ENCODE measurements around the gene PRKX. TPM values are rescaled to one million over a fixed set of nuclear protein-coding genes. Genes with fewer than 3 reads are reported as not detected.
A peak's percentile ranks its signal among the peaks of the same experiment; 100 is the strongest.
"Not testable (repeated sequence)": the region's sequence is repeated elsewhere in the genome, so short reads cannot be mapped to it uniquely, and the experiment has no call there.

Gene PRKX
- total RNA-seq, 3 donors from 2014 or later (not counting 1 experiment from before 2014, with no cell fraction given) = 44.9 to 131 (median 97.6) TPM

DNA sequence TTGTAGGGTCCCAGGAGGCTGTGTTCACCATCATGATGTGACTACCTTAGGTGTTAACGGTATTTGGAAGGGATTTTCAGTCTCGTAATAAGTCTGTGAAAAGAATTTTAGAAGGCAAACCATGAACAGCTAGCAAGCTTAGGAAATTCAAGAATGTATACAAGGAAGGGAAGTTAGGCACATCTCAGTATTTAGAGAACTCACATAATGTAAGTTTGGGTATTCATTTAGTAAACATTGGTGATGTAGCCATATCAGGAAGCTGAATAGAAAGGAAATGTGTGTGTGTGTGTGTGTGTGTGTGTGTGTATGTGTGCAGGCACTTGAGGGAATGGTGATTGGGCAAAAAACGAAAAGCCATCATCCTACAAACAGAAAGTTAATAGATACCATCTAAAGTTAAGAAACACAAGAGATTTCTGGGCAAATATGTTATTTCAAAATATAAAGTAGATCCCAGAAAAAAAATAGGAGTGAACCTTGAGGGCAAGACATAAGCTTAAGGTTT lies 34.7 kb upstream of the PRKX start:
- WGBS (ENCODE audit: insufficient coverage) = 74% methylated on average over 2 of the region's 3 CpGs
- Mint-ChIP-seq H3K36me3 (no peaks in the 10 kb centered on the region), H3K27ac (peak overlapping the region in 1 of 2 donors; percentile 3), H3K4me1 (peaks cover 22 to 27% of the 10 kb centered on the region in 2 donors), H3K4me3 (no peak overlapping the region), H3K27me3 (ENCODE audit: low read depth in 2 of 2) (no peaks in the 10 kb centered on the region), H3K9me3 (no peaks in the 10 kb centered on the region)
- intact Hi-C loops (cut with micrococcal nuclease) = no loop called here
- DNase-seq (peak in 1 of 2 donors; percentile 7), ATAC-seq (peak in 1 of 3 donors; percentile 28)
- H3K27ac ChIP-seq (ENCODE audit: low read length) = no peak overlapping the region
- peaks cover 18% of the 10 kb centered on the region for H3K4me1 ChIP-seq (ENCODE audit: control insufficient read depth, insufficient read depth, low read length)
- TF ChIP-seq, protein P1, sequence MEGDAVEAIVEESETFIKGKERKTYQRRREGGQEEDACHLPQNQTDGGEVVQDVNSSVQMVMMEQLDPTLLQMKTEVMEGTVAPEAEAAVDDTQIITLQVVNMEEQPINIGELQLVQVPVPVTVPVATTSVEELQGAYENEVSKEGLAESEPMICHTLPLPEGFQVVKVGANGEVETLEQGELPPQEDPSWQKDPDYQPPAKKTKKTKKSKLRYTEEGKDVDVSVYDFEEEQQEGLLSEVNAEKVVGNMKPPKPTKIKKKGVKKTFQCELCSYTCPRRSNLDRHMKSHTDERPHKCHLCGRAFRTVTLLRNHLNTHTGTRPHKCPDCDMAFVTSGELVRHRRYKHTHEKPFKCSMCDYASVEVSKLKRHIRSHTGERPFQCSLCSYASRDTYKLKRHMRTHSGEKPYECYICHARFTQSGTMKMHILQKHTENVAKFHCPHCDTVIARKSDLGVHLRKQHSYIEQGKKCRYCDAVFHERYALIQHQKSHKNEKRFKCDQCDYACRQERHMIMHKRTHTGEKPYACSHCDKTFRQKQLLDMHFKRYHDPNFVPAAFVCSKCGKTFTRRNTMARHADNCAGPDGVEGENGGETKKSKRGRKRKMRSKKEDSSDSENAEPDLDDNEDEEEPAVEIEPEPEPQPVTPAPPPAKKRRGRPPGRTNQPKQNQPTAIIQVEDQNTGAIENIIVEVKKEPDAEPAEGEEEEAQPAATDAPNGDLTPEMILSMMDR (IDR thresholded peaks at IDR 0.05) = no peak
- H3K27me3 ChIP-seq (ENCODE audit: control insufficient read depth, insufficient read depth, low read length) = no peaks in the 10 kb centered on the region
- H3K9me3 ChIP-seq (ENCODE audit: control insufficient read depth, insufficient read depth, low read length) = no peaks in the 10 kb centered on the region
- H3K36me3 ChIP-seq (ENCODE audit: control insufficient read depth, insufficient read depth, low read length) = no peaks in the 10 kb centered on the region
- no peak overlapping the region for H3K4me3 ChIP-seq (ENCODE audit: low read length)

GRCh38 chrX:3743801-3744439 lies 30.5 kb upstream of the PRKX start:
- intact Hi-C loops (cut with micrococcal nuclease) = loop anchor here (5.0 kb wide), 1 partner anchor 37 kb away; no protein-coding TSS in a partner anchor
- Mint-ChIP-seq H3K4me3 (peak overlapping the region; percentile 78), H3K4me1 (peaks cover 26 to 43% of the 10 kb centered on the region in 2 donors), H3K27me3 (ENCODE audit: low read depth in 2 of 2) (no peaks in the 10 kb centered on the region), H3K9me3 (peaks cover 0 to 2% of the 10 kb centered on the region in 2 donors), H3K36me3 (peaks cover 7% of the 10 kb centered on the region), H3K27ac (peak overlapping the region; percentile 68 to 82)
- H3K4me3 ChIP-seq (ENCODE audit: low read length) = no peak overlapping the region
- peak; percentile 73 to 94 (median 93) for ATAC-seq
- DNase-seq = peak in 1 of 2 donors; percentile 76
- peaks cover 31% of the 10 kb centered on the region for H3K4me1 ChIP-seq (ENCODE audit: control insufficient read depth, insufficient read depth, low read length)
- no peaks in the 10 kb centered on the region for H3K27me3 ChIP-seq (ENCODE audit: control insufficient read depth, insufficient read depth, low read length)
- TF ChIP-seq, protein P1 (IDR thresholded peaks at IDR 0.05) = no peak
- 0% methylated on average over 6 of the region's 8 CpGs for WGBS (ENCODE audit: insufficient coverage)
- no peaks in the 10 kb centered on the region for H3K36me3 ChIP-seq (ENCODE audit: control insufficient read depth, insufficient read depth, low read length)
- no peaks in the 10 kb centered on the region for H3K9me3 ChIP-seq (ENCODE audit: control insufficient read depth, insufficient read depth, low read length)
- peak overlapping the region; percentile 50 for H3K27ac ChIP-seq (ENCODE audit: low read length)

- peak in 2 of 3 donors; percentile 49 to 50 for ATAC-seq
- peak overlapping the region; percentile 10 for H3K4me3 Mint-ChIP-seq
- intact Hi-C loops (cut with micrococcal nuclease) = loop anchor here (5.0 kb wide), 1 partner anchor 34 kb away; no protein-coding TSS in a partner anchor
Observed at GRCh38 chrX:3740946-3741345, 27.5 kb upstream of the PRKX start.

DNA sequence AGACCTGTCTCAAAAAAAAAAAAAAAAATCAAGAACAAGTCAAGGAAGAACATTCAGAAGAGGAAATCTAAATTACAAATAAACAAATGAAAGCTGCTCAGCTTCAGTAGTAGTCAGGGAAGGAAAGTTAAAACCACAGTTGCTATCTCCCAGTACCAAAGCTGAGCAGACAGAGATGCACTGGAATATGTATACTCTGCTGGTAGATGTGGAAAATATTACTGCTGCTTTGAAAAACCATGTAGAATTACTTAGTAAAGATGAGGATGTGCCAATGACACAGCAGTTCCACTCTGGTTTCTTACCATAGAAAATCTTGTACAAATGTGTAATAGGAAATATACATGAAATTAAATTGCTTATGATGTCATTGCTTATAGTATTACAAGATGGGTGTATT lies 25.1 kb upstream of the PRKX start:
- Histone ChIP-seq H3K4me3 (ENCODE audit: low read length) (no peak overlapping the region), H3K27me3 (ENCODE audit: control insufficient read depth, insufficient read depth, low read length) (no peaks in the 10 kb centered on the region), H3K27ac (ENCODE audit: low read length) (no peak overlapping the region), H3K36me3 (ENCODE audit: control insufficient read depth, insufficient read depth, low read length) (no peaks in the 10 kb centered on the region), H3K9me3 (ENCODE audit: control insufficient read depth, insufficient read depth, low read length) (no peaks in the 10 kb centered on the region), H3K4me1 (ENCODE audit: control insufficient read depth, insufficient read depth, low read length) (peaks cover 16% of the 10 kb centered on the region)
- ATAC-seq = peak in 1 of 3 donors; percentile 35
- Mint-ChIP-seq H3K27me3 (ENCODE audit: low read depth in 2 of 2) (no peaks in the 10 kb centered on the region), H3K4me3 (peak overlapping the region; percentile 38), H3K27ac (peak overlapping the region in 1 of 2 donors; percentile 37), H3K4me1 (peaks cover 20 to 28% of the 10 kb centered on the region in 2 donors), H3K9me3 (peaks cover 0 to 2% of the 10 kb centered on the region in 2 donors), H3K36me3 (peaks cover 11% of the 10 kb centered on the region)
- TF ChIP-seq, protein P1 (IDR thresholded peaks at IDR 0.05) = no peak
- intact Hi-C loops (cut with micrococcal nuclease) = no loop called here
- no peak for DNase-seq

More at GRCh38 chrX:3740946-3741345, 27.5 kb upstream of the PRKX start:
- peaks cover 31% of the 10 kb centered on the region for H3K4me1 ChIP-seq (ENCODE audit: control insufficient read depth, insufficient read depth, low read length)
- Mint-ChIP-seq H3K4me1 (peaks cover 25 to 39% of the 10 kb centered on the region in 2 donors), H3K27ac (peak overlapping the region in 1 of 2 donors; percentile 54), H3K36me3 (peaks cover 11% of the 10 kb centered on the region)
- not testable (repeated sequence) for H3K27me3 Mint-ChIP-seq (ENCODE audit: low read depth in 2 of 2); H3K9me3 ChIP-seq (ENCODE audit: control insufficient read depth, insufficient read depth, low read length); H3K27ac ChIP-seq (ENCODE audit: low read length); H3K36me3 ChIP-seq (ENCODE audit: control insufficient read depth, insufficient read depth, low read length); H3K4me3 ChIP-seq (ENCODE audit: low read length); H3K27me3 ChIP-seq (ENCODE audit: control insufficient read depth, insufficient read depth, low read length); H3K9me3 Mint-ChIP-seq; DNase-seq
- WGBS (ENCODE audit: insufficient coverage) = 71% methylated on average over 1 of the region's 8 CpGs

GRCh38 chrX:3736536-3736935 lies 23.1 kb upstream of the PRKX start:
- H3K27ac Mint-ChIP-seq; H3K9me3 ChIP-seq (ENCODE audit: control insufficient read depth, insufficient read depth, low read length); H3K9me3 Mint-ChIP-seq; H3K27ac ChIP-seq (ENCODE audit: low read length); H3K27me3 Mint-ChIP-seq (ENCODE audit: low read depth in 2 of 2); H3K27me3 ChIP-seq (ENCODE audit: control insufficient read depth, insufficient read depth, low read length); H3K4me3 Mint-ChIP-seq; intact Hi-C loops (cut with micrococcal nuclease); H3K4me3 ChIP-seq (ENCODE audit: low read length); ATAC-seq; DNase-seq; H3K4me1 ChIP-seq (ENCODE audit: control insufficient read depth, insufficient read depth, low read length); H3K36me3 ChIP-seq (ENCODE audit: control insufficient read depth, insufficient read depth, low read length): not testable (repeated sequence)
- H3K4me1 Mint-ChIP-seq = peaks cover 19 to 28% of the 10 kb centered on the region in 2 donors
- peaks cover 11% of the 10 kb centered on the region for H3K36me3 Mint-ChIP-seq
- 89% methylated on average over 9 of the region's 11 CpGs for WGBS (ENCODE audit: insufficient coverage)

- H3K36me3 ChIP-seq (ENCODE audit: control insufficient read depth, insufficient read depth, low read length); H3K27me3 ChIP-seq (ENCODE audit: control insufficient read depth, insufficient read depth, low read length); H3K9me3 Mint-ChIP-seq; H3K27me3 Mint-ChIP-seq (ENCODE audit: low read depth in 2 of 2); H3K27ac ChIP-seq (ENCODE audit: low read length); DNase-seq; H3K4me3 Mint-ChIP-seq; H3K9me3 ChIP-seq (ENCODE audit: control insufficient read depth, insufficient read depth, low read length); intact Hi-C loops (cut with micrococcal nuclease); H3K4me1 ChIP-seq (ENCODE audit: control insufficient read depth, insufficient read depth, low read length); H3K27ac Mint-ChIP-seq; ATAC-seq; H3K4me3 ChIP-seq (ENCODE audit: low read length): not testable (repeated sequence)
- WGBS (ENCODE audit: insufficient coverage) = 98% methylated on average over 5 of the region's 6 CpGs
- Mint-ChIP-seq H3K36me3 (peaks cover 11% of the 10 kb centered on the region), H3K4me1 (peaks cover 17 to 25% of the 10 kb centered on the region in 2 donors)
Observed at GRCh38 chrX:3735891-3736290, 22.4 kb upstream of the PRKX start.
